ENCODE results near the gene DGKI. TPM values are rescaled to one million over a fixed set of nuclear protein-coding genes. Genes with fewer than 3 reads are reported as not detected.

Gene DGKI
- total and polyA plus RNA-seq, 2 of the 13 experiments (the other 11 are each of a cell fraction or from before 2014, with no cell fraction given): 0.09 to 0.17 TPM

DNA sequence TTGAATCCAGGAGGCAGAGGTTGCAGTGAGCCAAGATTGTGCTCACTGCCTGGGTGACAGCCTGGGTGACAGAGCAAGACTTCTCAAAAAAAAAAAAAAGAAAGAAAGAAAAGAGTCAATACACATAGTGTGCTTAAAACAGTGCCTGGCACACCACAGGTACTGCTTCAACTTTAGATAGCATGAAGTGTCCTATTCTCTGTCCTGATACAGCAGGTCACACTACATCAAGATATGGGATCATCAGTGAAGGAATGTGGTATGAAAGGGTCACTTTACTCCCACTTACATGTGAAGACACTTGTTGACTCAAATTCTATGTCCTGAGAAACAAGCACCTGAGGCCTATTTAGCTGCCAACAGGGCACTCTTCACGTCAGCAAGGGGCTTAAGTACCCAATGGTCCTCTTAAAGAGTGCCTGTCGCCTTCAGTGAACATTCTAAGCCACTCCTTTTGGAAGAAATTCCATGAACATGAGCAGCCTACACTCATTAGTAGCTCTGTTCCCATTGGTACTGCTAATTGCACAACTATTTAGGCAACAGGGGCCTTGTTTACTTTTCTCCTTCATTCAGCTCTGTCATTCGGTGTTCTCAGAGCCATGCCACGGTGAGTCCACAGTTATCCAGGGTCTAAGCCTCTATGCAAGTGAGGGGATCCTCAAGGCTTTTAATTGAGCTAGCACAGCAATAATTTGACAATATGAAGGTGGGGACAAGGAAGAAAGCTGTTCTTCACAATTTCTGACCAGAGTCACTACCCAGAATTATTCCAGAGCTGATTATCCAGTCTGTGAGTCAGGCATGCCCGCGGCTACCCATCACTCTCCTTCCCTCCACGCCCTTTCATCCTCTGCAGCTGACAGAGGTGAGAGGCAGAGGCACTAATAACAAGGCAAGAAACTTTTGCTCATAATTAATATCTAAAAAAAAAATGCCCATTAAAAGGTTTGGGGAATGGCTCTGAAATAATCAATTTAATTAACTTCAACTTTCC lies 446.6 kb downstream of the DGKI start:
- Histone ChIP-seq H3K4me2 (ENCODE audit: low read depth, low read length) (no peak overlapping the region), H3K9ac (ENCODE audit: insufficient read depth, low read depth, low read length) (no peak overlapping the region), H3K27ac (ENCODE audit: extremely low read length, insufficient read depth, low read length) (no peak overlapping the region), H3K4me1 (ENCODE audit: insufficient read depth, low read length) (no peaks in the 10 kb centered on the region), H3K9me3 (ENCODE audit: low read length) (no peaks in the 10 kb centered on the region), H3K36me3 (replicated peaks in 1 of 2; ENCODE audit: control insufficient read depth in 1 of 2, insufficient read depth in 2 of 2, low read length in 2 of 2) (no peaks in the 10 kb centered on the region), H2AFZ (ENCODE audit: low read length) (no peak overlapping the region), H3K79me2 (ENCODE audit: insufficient read depth, low read length) (no peaks in the 10 kb centered on the region), H4K20me1 (ENCODE audit: insufficient read depth, low read length) (no peaks in the 10 kb centered on the region), H3K27me3 (ENCODE audit: control insufficient read depth in 1 of 2, insufficient read depth in 2 of 2, low read length in 2 of 2) (0 out of 5 replicates have a peak, but pooled peaks cover 0 to 1% of the 10 kb centered on the region in 2 experiments), H3K4me3 (replicated peaks in 1 of 3; ENCODE audit: insufficient read depth in 1 of 3, low read depth in 2 of 3, low read length in 3 of 3) (no peak overlapping the region)
- intact Hi-C loops (cut with micrococcal nuclease; ENCODE audit: unreplicated experiment): no loop called here
- BruUV-seq (replicated peaks): no TSS peak
- FAIRE-seq: no peak
- no peak for DNase-seq (ENCODE audit: low spot score)
- in situ Hi-C loops (cut with HindIII; ENCODE audit: extremely low pct_ligation_motif_present, low pct_unique_long_range_greater_than_20kb): no loop called here
- POLR2A ChIA-PET: no interaction called here
- CTCF ChIA-PET (ENCODE audit: low intra/inter-chr PET ratio, low total read pairs): no interaction called here
- ATAC-seq: no peak
- 29% methylated on average over 7 of the region's 7 CpGs for WGBS (ENCODE audit: low lambda C conversion rate)
- TF ChIP-seq ZNF552 (CRISPR knock-in tag; IDR thresholded peaks at IDR 0.05; ENCODE audit: borderline replicate concordance) (no peak), CEBPB (IDR thresholded peaks at IDR 0.05; ENCODE audit: borderline replicate concordance, low read depth, low read length) (peak; percentile 33; the same call in 1 of the 2 replicates), ZZZ3 (CRISPR knock-in tag; IDR thresholded peaks at IDR 0.05; ENCODE audit: borderline replicate concordance) (no peak), THYN1 (CRISPR knock-in tag; IDR thresholded peaks at IDR 0.05; ENCODE audit: borderline replicate concordance, low read depth) (no peak)
- TF ChIP-seq, protein P1, sequence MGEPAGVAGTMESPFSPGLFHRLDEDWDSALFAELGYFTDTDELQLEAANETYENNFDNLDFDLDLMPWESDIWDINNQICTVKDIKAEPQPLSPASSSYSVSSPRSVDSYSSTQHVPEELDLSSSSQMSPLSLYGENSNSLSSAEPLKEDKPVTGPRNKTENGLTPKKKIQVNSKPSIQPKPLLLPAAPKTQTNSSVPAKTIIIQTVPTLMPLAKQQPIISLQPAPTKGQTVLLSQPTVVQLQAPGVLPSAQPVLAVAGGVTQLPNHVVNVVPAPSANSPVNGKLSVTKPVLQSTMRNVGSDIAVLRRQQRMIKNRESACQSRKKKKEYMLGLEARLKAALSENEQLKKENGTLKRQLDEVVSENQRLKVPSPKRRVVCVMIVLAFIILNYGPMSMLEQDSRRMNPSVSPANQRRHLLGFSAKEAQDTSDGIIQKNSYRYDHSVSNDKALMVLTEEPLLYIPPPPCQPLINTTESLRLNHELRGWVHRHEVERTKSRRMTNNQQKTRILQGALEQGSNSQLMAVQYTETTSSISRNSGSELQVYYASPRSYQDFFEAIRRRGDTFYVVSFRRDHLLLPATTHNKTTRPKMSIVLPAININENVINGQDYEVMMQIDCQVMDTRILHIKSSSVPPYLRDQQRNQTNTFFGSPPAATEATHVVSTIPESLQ (CRISPR knock-in tag; conservative IDR thresholded peaks at IDR 0.05): no peak
- TF ChIP-seq, protein P2, sequence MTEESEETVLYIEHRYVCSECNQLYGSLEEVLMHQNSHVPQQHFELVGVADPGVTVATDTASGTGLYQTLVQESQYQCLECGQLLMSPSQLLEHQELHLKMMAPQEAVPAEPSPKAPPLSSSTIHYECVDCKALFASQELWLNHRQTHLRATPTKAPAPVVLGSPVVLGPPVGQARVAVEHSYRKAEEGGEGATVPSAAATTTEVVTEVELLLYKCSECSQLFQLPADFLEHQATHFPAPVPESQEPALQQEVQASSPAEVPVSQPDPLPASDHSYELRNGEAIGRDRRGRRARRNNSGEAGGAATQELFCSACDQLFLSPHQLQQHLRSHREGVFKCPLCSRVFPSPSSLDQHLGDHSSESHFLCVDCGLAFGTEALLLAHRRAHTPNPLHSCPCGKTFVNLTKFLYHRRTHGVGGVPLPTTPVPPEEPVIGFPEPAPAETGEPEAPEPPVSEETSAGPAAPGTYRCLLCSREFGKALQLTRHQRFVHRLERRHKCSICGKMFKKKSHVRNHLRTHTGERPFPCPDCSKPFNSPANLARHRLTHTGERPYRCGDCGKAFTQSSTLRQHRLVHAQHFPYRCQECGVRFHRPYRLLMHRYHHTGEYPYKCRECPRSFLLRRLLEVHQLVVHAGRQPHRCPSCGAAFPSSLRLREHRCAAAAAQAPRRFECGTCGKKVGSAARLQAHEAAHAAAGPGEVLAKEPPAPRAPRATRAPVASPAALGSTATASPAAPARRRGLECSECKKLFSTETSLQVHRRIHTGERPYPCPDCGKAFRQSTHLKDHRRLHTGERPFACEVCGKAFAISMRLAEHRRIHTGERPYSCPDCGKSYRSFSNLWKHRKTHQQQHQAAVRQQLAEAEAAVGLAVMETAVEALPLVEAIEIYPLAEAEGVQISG (CRISPR knock-in tag; IDR thresholded peaks at IDR 0.05): no peak
